Esophagus muscularis mucosa (tissue), 4 donors: ENCODE results near the gene DIP2C.

Source experiments
- CTCF ChIP-seq, 3 experiments: fragments of 200-600 bp in 2 of 3; fragments of 450-650 bp in 1 of 3; sonication (generic) in 2 of 3; IDR thresholded peaks; one replicate each; pipeline ENCODE4 v1.5.1; 2017 to 2019; ENCODE audit warnings: antibody characterized with exemption in 3 of 3, mild to moderate bottlenecking in 2 of 3, moderate library complexity in 1 of 3
- EP300 ChIP-seq: sonication (generic); formaldehyde crosslinking; IDR thresholded peaks from one replicate; pipeline ENCODE4 v1.6.1; 2017; ENCODE audit warnings: antibody characterized with exemption
- POLR2A ChIP-seq: fragments of 450-650 bp; IDR thresholded peaks from one replicate; pipeline ENCODE4 v1.6.1; 2017; ENCODE audit warnings: antibody characterized with exemption, moderate library complexity, mild to moderate bottlenecking, low read depth
- POLR2AphosphoS5 ChIP-seq, 2 donors: sonication (generic); formaldehyde crosslinking; IDR thresholded peaks; one replicate each; pipeline ENCODE4 v1.6.1; 2017; ENCODE audit warnings: antibody characterized with exemption in 2 of 2

GRCh38 chr10:475709-476454, 213.6 kb downstream of the DIP2C start:
- TF ChIP-seq CTCF (IDR thresholded peaks at IDR 0.05) = no peak
- no peak for TF ChIP-seq POLR2A
- TF ChIP-seq EP300 = no peak
- no peak for TF ChIP-seq POLR2AphosphoS5 (IDR thresholded peaks at IDR 0.05)
